A673 (cell line): ENCODE data around the gene ARSH. TPM values are rescaled to one million over a fixed set of nuclear protein-coding genes. Genes with fewer than 3 reads are reported as not detected.

Experiments
- Bru-seq: library from RNA; stranded (reverse); fragments of 400-500 nt; gene quantifications from one replicate; lab custom pipeline; 2021; lab: Mats Ljungman, UMichigan
- BruChase-seq, 2 experiments: library from RNA; stranded (reverse); fragments of 400-500 nt; gene quantifications; one replicate each; lab custom pipeline; 2021; lab: Mats Ljungman, UMichigan
- BruUV-seq: library from RNA; stranded (reverse); fragments of 400-500 nt; replicated peaks from 2 replicates; lab custom pipeline; 2021; lab: Mats Ljungman, UMichigan
- CTCF ChIA-PET: fragments of 300-600 bp; sonication (Branson Sonifier 250); formaldehyde crosslinking; loops from one replicate; lab custom pipeline; 2022; ENCODE audit warnings: antibody characterized with exemption; lab: Charles Lee
- POLR2A ChIA-PET: fragments of 300-600 bp; sonication (Branson Sonifier 250); formaldehyde crosslinking; loops from one replicate; lab custom pipeline; 2022; ENCODE audit warnings: antibody characterized with exemption; ENCODE audit not compliant: low non-redundant PET; lab: Charles Lee
- DNase-seq: peaks from one replicate; pipeline ENCODE4 v3.0.0-alpha.2; 2015; ENCODE audit warnings: low spot score
- H3K27ac ChIP-seq: fragments of 200-600 bp; sonication (generic); 2 replicates; pipeline ENCODE4 v1.5.1; 2016; ENCODE audit warnings: mixed run types, low read depth, mild to moderate bottlenecking, mixed read lengths, antibody characterized with exemption, low read length; ENCODE audit not compliant: poor library complexity, severe bottlenecking
- H3K27me3 ChIP-seq: fragments of 200-600 bp; sonication (generic); replicated peaks from 2 replicates; pipeline ENCODE4 v1.6.1; 2017; ENCODE audit warnings: mixed run types, low read depth, mild to moderate bottlenecking, mixed read lengths, antibody characterized with exemption, low read length; ENCODE audit not compliant: insufficient read depth, poor library complexity
- H3K36me3 ChIP-seq: fragments of 200-600 bp; sonication (generic); 2 replicates; pipeline ENCODE4 v1.6.1; 2016; ENCODE audit warnings: mixed run types, mild to moderate bottlenecking, mixed read lengths, antibody characterized with exemption, low read length; ENCODE audit not compliant: insufficient read depth, poor library complexity, severe bottlenecking
- H3K4me1 ChIP-seq: fragments of 200-600 bp; sonication (generic); 2 replicates; pipeline ENCODE4 v1.6.1; 2017; ENCODE audit warnings: mixed run types, mild to moderate bottlenecking, mixed read lengths, antibody characterized with exemption, low read length; ENCODE audit not compliant: insufficient read depth, poor library complexity, severe bottlenecking
- H3K4me3 ChIP-seq: fragments of 200-600 bp; sonication (generic); 2 replicates; pipeline ENCODE4 v1.5.1; 2016; ENCODE audit warnings: low read depth, mixed run types, mild to moderate bottlenecking, mixed read lengths, low read length; ENCODE audit not compliant: poor library complexity, severe bottlenecking
- H3K9me3 ChIP-seq: fragments of 200-600 bp; sonication (generic); 2 replicates; pipeline ENCODE4 v1.6.1; 2016; ENCODE audit warnings: mixed run types, low read depth, mild to moderate bottlenecking, mixed read lengths, antibody characterized with exemption, low read length; ENCODE audit not compliant: poor library complexity, severe bottlenecking
- EZH2 ChIP-seq: fragments of 200-600 bp; sonication (generic); IDR thresholded peaks from 2 replicates; pipeline ENCODE4 v1.6.1; 2017; ENCODE audit warnings: borderline replicate concordance, low read depth, mild to moderate bottlenecking, mixed read lengths, antibody characterized with exemption, low read length; ENCODE audit not compliant: poor library complexity, severe bottlenecking
- intact Hi-C: fragments of 100-400 bp; cut with micrococcal nuclease; formaldehyde crosslinking; loops from one replicate; pipeline ENCODE4 v1.10.0; 2022; ENCODE audit not compliant: unreplicated experiment
- long read RNA-seq: library from polyadenylated mRNA; stranded (forward); transcript quantifications from one replicate; pipeline ENCODE4 v2.0.0, GENCODE V29; 2022
- total RNA-seq: library from RNA; stranded (reverse); gene quantifications from 2 replicates; pipeline ENCODE4 v1.2.3, GENCODE V29; 2021
- TF ChIP-seq, protein P1 (sequence below): fragments of 300-800, 200-600 bp; sonication (generic); conservative IDR thresholded peaks from 2 replicates; pipeline ENCODE4 v1.5.1; 2017; ENCODE audit warnings: low read depth, mild to moderate bottlenecking, antibody characterized with exemption, low read length, moderate library complexity, mixed read lengths

Gene ARSH, protein sequence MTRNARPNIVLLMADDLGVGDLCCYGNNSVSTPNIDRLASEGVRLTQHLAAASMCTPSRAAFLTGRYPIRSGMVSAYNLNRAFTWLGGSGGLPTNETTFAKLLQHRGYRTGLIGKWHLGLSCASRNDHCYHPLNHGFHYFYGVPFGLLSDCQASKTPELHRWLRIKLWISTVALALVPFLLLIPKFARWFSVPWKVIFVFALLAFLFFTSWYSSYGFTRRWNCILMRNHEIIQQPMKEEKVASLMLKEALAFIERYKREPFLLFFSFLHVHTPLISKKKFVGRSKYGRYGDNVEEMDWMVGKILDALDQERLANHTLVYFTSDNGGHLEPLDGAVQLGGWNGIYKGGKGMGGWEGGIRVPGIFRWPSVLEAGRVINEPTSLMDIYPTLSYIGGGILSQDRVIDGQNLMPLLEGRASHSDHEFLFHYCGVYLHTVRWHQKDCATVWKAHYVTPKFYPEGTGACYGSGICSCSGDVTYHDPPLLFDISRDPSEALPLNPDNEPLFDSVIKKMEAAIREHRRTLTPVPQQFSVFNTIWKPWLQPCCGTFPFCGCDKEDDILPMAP
- total RNA-seq (not detected in 2 replicates), Bru-seq, nascent RNA (not detected), BruChase-seq, experiment 1, labeled RNA remaining after a 2-hour chase (percentile 3 among the genes with signal in this experiment), BruChase-seq, experiment 2, labeled RNA remaining after a 6-hour chase (percentile 3 among the genes with signal in this experiment)
- long read RNA-seq, result 0 reads

DNA sequence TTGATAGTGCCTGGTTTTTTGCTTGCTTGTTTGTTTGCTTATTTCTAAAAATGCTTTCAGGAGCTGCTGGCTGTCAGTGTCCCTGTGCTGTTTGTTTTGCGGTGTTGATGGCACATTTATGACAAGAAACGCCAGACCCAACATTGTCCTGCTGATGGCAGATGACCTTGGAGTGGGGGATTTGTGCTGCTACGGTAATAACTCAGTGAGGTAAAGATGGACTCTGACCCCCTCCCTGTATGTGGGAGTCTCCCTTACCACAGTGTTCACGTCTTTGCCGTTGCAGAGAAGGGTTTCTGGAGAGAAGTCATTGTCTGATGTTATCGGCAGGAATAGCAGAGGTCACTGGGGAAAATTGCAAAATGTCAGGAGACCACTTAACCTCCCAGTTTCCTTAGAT is at the start of gene ARSH:
ARSH (plus strand) TSS at position 52 of the 400 bp plus-strand sequence; CDS start at position 119, 67 bp downstream.
- intact Hi-C loops, result no loop called here
- no peak for TF ChIP-seq EZH2
- TF ChIP-seq, protein P1, sequence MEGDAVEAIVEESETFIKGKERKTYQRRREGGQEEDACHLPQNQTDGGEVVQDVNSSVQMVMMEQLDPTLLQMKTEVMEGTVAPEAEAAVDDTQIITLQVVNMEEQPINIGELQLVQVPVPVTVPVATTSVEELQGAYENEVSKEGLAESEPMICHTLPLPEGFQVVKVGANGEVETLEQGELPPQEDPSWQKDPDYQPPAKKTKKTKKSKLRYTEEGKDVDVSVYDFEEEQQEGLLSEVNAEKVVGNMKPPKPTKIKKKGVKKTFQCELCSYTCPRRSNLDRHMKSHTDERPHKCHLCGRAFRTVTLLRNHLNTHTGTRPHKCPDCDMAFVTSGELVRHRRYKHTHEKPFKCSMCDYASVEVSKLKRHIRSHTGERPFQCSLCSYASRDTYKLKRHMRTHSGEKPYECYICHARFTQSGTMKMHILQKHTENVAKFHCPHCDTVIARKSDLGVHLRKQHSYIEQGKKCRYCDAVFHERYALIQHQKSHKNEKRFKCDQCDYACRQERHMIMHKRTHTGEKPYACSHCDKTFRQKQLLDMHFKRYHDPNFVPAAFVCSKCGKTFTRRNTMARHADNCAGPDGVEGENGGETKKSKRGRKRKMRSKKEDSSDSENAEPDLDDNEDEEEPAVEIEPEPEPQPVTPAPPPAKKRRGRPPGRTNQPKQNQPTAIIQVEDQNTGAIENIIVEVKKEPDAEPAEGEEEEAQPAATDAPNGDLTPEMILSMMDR, result no peak
- CTCF ChIA-PET, result interaction anchor here (0.6 kb wide), 1 partner anchor 183 kb away, joined by 4 read pairs; no protein-coding TSS in a partner anchor
- no peak for DNase-seq
- no TSS peak for BruUV-seq
- Histone ChIP-seq H3K36me3 (no peaks in the 10 kb centered on the region), H3K4me3 (no peak within 1 kb of the TSS), H3K4me1 (no peaks in the 10 kb centered on the region), H3K27me3 (no peaks in the 10 kb centered on the region), H3K27ac (no peak within 1 kb of the TSS), H3K9me3 (peaks cover 7% of the 10 kb centered on the region)
- POLR2A ChIA-PET, result no interaction called here

DNA sequence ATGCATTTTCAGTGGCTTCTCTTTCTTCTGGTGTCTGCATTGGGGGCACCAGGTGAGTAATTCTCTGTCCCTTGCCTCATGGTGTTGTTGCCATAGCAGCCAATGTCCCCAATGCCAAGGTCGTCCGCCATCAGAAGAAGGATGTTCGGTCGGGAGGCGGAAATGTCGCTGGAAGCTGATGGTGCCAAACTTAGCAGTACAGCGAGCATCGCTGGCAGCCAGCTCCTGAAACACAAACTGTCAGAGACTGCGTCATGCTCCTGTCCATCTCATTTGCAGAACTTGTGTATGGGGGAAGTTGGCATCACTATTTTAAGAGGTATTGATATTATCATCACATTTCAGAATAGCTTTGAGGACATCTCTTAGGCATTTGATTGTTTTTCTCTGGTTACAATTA is 48.1 kb upstream of the ARSH start:
- ChIA-PET CTCF (no interaction called here), POLR2A (no interaction called here)
- BruUV-seq, result no TSS peak
- H3K27ac ChIP-seq, result no peak overlapping the region
- no peaks in the 10 kb centered on the region for H3K4me1 ChIP-seq
- no peak for TF ChIP-seq EZH2
- TF ChIP-seq, protein P1, result no peak
- intact Hi-C loops, result no loop called here
- H3K27me3 ChIP-seq, result no peaks in the 10 kb centered on the region
- H3K36me3 ChIP-seq, result no peaks in the 10 kb centered on the region
- no peak overlapping the region for H3K4me3 ChIP-seq
- H3K9me3 ChIP-seq, result no peaks in the 10 kb centered on the region
- no peak for DNase-seq

DNA sequence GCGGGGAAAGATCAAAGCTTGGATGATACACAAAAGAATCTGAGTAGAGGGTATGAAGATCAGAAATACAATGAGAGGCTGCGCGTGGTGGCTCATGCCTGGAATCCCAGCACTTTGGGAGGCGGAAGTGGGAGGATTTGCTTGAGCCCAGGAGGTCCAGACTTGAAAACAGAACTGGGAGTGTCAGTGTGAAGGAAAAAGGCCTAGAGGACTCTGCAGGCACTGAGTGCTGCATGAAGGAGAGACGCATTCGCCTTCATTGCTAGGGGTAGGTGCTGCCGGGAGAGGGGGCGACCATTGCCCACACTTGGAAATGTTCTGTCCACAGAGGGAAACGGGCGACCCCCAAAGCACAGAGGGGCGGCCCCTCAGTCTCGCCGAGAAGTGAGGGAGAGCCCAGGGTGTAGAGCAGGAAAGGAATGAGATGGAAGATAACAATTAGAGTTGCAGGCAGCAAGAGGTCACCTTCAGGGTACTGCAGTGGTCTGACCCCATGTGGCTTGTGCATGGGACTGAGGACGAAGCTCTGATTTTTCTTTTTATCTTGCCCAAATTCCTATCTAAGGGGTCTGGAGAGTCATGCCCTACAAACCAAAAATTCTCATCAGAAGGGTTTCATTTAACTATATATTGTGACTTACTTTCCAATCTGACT is 45.4 kb upstream of the ARSH start:
- intact Hi-C loops, result no loop called here
- Histone ChIP-seq H3K27ac (no peak overlapping the region), H3K4me3 (no peak overlapping the region), H3K36me3 (no peaks in the 10 kb centered on the region), H3K27me3 (no peaks in the 10 kb centered on the region), H3K9me3 (no peaks in the 10 kb centered on the region), H3K4me1 (no peaks in the 10 kb centered on the region)
- no peak for DNase-seq
- ChIA-PET POLR2A (no interaction called here), CTCF (no interaction called here)
- BruUV-seq, result no TSS peak
- no peak for TF ChIP-seq EZH2
- TF ChIP-seq, protein P1, result no peak
